HepG2 (cell line): Measurements from ENCODE around the gene SPATA21. TPM values are rescaled to one million over a fixed set of nuclear protein-coding genes. Genes with fewer than 3 reads are reported as not detected.

ENCODE experiments used
- ATAC-seq: fragments of 200-7000 bp; cut with Tn5 transposase; 3 replicates; pipeline ENCODE4 v1.9.1; 2020; ENCODE audit warnings: mild to moderate bottlenecking, moderate library complexity
- BruUV-seq: library from RNA; stranded (reverse); fragments of 400-500 nt; replicated peaks from 2 replicates; lab custom pipeline; 2021; lab: Mats Ljungman, UMichigan
- CTCF ChIA-PET: fragments of 300-600 bp; formaldehyde crosslinking; extraction: SDS; loops from one replicate; lab custom pipeline; 2021; ENCODE audit warnings: low total read pairs, inconsistent platforms, low intra/inter-chr PET ratio; lab: Yijun Ruan, JAX
- POLR2A ChIA-PET: fragments of 350-600 bp; sonication (Branson Sonifier 250); formaldehyde crosslinking; loops from one replicate; lab custom pipeline; 2020; ENCODE audit warnings: antibody characterized with exemption, inconsistent platforms; lab: Yijun Ruan, JAX
- DNase-seq: peaks from one replicate; pipeline ENCODE4 v3.0.0-alpha.2; 2015; ENCODE audit warnings: low spot score
- FAIRE-seq: peaks from 3 replicates; lab custom pipeline; 2011; peaks lifted over from hg19 to GRCh38; lab: Jason Lieb, UNC
- H2AFZ ChIP-seq: one replicate; pipeline ENCODE4 v1.6.1; 2011; ENCODE audit warnings: low read length, inconsistent platforms
- H3K27ac ChIP-seq: fragments of 300-600 bp; 3 replicates; pipeline ENCODE4 v1.8.0; 2011; ENCODE audit warnings: mixed run types, mild to moderate bottlenecking, mixed read lengths, low read length, inconsistent platforms; ENCODE audit not compliant: insufficient read depth; ENCODE audit errors: extremely low read length
- H3K27me3 ChIP-seq, 2 experiments: fragments of 200-600 bp in 1 of 2; 2 replicates in 1 of 2; 3 replicates in 1 of 2; pipeline versions ENCODE4 v1.6.0 to v1.8.0; 2011; ENCODE audit warnings: low read length in 2 of 2, mild to moderate bottlenecking in 2 of 2, moderate library complexity in 2 of 2, inconsistent platforms in 1 of 2; ENCODE audit not compliant: insufficient read depth in 2 of 2, control insufficient read depth in 1 of 2
- H3K36me3 ChIP-seq, 2 experiments: fragments of 200-600 bp in 1 of 2; replicated peaks in 1 of 2; 2 replicates in 1 of 2; 3 replicates in 1 of 2; pipeline versions ENCODE4 v1.5.1 to v1.8.0; 2011; ENCODE audit warnings: low read length in 2 of 2, inconsistent platforms in 1 of 2; ENCODE audit not compliant: insufficient read depth in 2 of 2, control insufficient read depth in 1 of 2
- H3K4me1 ChIP-seq: 2 replicates; pipeline ENCODE4 v1.5.1; 2012; ENCODE audit warnings: low read length, inconsistent platforms; ENCODE audit not compliant: insufficient read depth
- H3K4me2 ChIP-seq: 2 replicates; pipeline ENCODE4 v1.6.0; 2011; ENCODE audit warnings: low read depth, low read length, inconsistent platforms
- H3K4me3 ChIP-seq, 3 experiments: fragments of 200-600 bp in 1 of 3; sonication (generic), shearing (Covaris generic) in 1 of 3; replicated peaks in 1 of 3; 2 replicates each; pipeline ENCODE4 v1.5.1; 2011 to 2016; ENCODE audit warnings: low read length in 3 of 3, inconsistent platforms in 2 of 3, low read depth in 2 of 3, mild to moderate bottlenecking in 2 of 3, control low read depth in 1 of 3, mixed read lengths in 1 of 3; ENCODE audit not compliant: insufficient read depth in 1 of 3
- H3K79me2 ChIP-seq: one replicate; pipeline ENCODE4 v1.6.1; 2011; ENCODE audit warnings: low read length, inconsistent platforms; ENCODE audit not compliant: insufficient read depth
- H3K9ac ChIP-seq: 2 replicates; pipeline ENCODE4 v1.6.0; 2011; ENCODE audit warnings: mild to moderate bottlenecking, low read depth, low read length, inconsistent platforms; ENCODE audit not compliant: insufficient read depth
- H3K9me3 ChIP-seq: 2 replicates; pipeline ENCODE4 v1.5.1; 2012; ENCODE audit warnings: mild to moderate bottlenecking, low read length
- H4K20me1 ChIP-seq: 2 replicates; pipeline ENCODE4 v1.6.0; 2011; ENCODE audit warnings: inconsistent platforms, mild to moderate bottlenecking, low read length, moderate library complexity; ENCODE audit not compliant: insufficient read depth
- BCL6 ChIP-seq: IDR thresholded peaks from 2 replicates; pipeline ENCODE4 v1.6.1; 2016; ENCODE audit warnings: missing genetic modification reagents, missing compliant biosample characterization
- ISL2 ChIP-seq: sonication (generic); formaldehyde crosslinking; IDR thresholded peaks from 2 replicates; pipeline ENCODE4 v1.5.0; 2020; ENCODE audit warnings: missing genetic modification reagents
- NCOA1 ChIP-seq: sonication (generic); formaldehyde crosslinking; IDR thresholded peaks from 2 replicates; pipeline ENCODE4 v1.9.0; 2021; ENCODE audit warnings: missing genetic modification reagents
- PHF8 ChIP-seq: sonication (generic); formaldehyde crosslinking; IDR thresholded peaks from 2 replicates; pipeline ENCODE4 v1.5.0; 2020; ENCODE audit warnings: missing genetic modification reagents
- PRDM15 ChIP-seq: sonication (generic); formaldehyde crosslinking; IDR thresholded peaks from 2 replicates; pipeline ENCODE4 v1.4.0; 2020; ENCODE audit warnings: missing genetic modification reagents
- RBFOX2 ChIP-seq: fragments of 200-400 bp; formaldehyde crosslinking; IDR thresholded peaks from 2 replicates; pipeline ENCODE4 v1.6.1; 2017; ENCODE audit warnings: low read depth, mild to moderate bottlenecking, low read length
- ZFP91 ChIP-seq: sonication (generic); formaldehyde crosslinking; IDR thresholded peaks from 2 replicates; pipeline ENCODE4 v1.9.0; 2022; ENCODE audit warnings: missing genetic modification reagents, mild to moderate bottlenecking, borderline replicate concordance
- ZMYM2 ChIP-seq: sonication (generic); formaldehyde crosslinking; IDR thresholded peaks from 2 replicates; pipeline ENCODE4 v1.8.0; 2022; ENCODE audit warnings: mild to moderate bottlenecking, missing genetic modification reagents
- ZNF251 ChIP-seq: sonication (generic); formaldehyde crosslinking; IDR thresholded peaks from 2 replicates; pipeline ENCODE4 v1.9.0; 2021; ENCODE audit warnings: mild to moderate bottlenecking, missing genetic modification reagents
- ZNF546 ChIP-seq: sonication (generic); formaldehyde crosslinking; conservative IDR thresholded peaks from 2 replicates; pipeline ENCODE4 v1.8.1; 2023; ENCODE audit warnings: mild to moderate bottlenecking, missing genetic modification reagents
- ZNF772 ChIP-seq: sonication (generic); formaldehyde crosslinking; IDR thresholded peaks from 2 replicates; pipeline ENCODE4 v1.5.0; 2020; ENCODE audit warnings: mild to moderate bottlenecking, missing genetic modification reagents
- ZNF891 ChIP-seq: sonication (generic); formaldehyde crosslinking; IDR thresholded peaks from 2 replicates; pipeline ENCODE4 v1.5.0; 2020; ENCODE audit warnings: mild to moderate bottlenecking, missing genetic modification reagents
- WGBS: methylation state at CpG from one replicate; pipeline ENCODE4 v1.1.6; 2017; ENCODE audit warnings: low lambda C conversion rate; 5-methylcytosine and 5-hydroxymethylcytosine counted together
- in situ Hi-C: cut with HindIII; loops from 2 replicates; pipeline ENCODE4 v1.10.0; 2017; ENCODE audit warnings: low pct_unique_long_range_greater_than_20kb; ENCODE audit not compliant: extremely low pct_ligation_motif_present
- intact Hi-C: fragments of 100-400 bp; cut with micrococcal nuclease; formaldehyde crosslinking; loops from one replicate; pipeline ENCODE4 v1.10.0; 2022; ENCODE audit not compliant: unreplicated experiment
- polyA plus RNA-seq, 8 experiments: library from polyadenylated mRNA; depleted of rRNA in 3 of 8; stranded (reverse) in 7 of 8; unstranded in 1 of 8; fragments of >200 nt; fragmentation: Illumina TruSeq in 4 of 8; extraction: Trizol in 4 of 8; gene quantifications; 2 replicates each; pipeline versions ENCODE4 v1.2.1 to v1.2.3, GENCODE V29; 2011 to 2016; ENCODE audit warnings: low read depth in 4 of 8, missing spikeins in 1 of 8, mixed read lengths in 1 of 8; ENCODE audit not compliant: insufficient read depth in 1 of 8
- total RNA-seq, 5 experiments: library from RNA; depleted of rRNA; stranded (reverse); fragments of >200 nt; fragmentation: Illumina TruSeq; extraction: Trizol; gene quantifications; 2 replicates each; pipeline ENCODE4 v1.2.3, GENCODE V29; 2016; ENCODE audit warnings: low read depth in 1 of 5
- TF ChIP-seq, protein P1 (sequence below): sonication (generic); formaldehyde crosslinking; IDR thresholded peaks from 2 replicates; pipeline ENCODE4 v1.5.1; 2020; ENCODE audit warnings: missing genetic modification reagents, mild to moderate bottlenecking, borderline replicate concordance
- TF ChIP-seq, protein P2 (sequence below): IDR thresholded peaks from 2 replicates; pipeline ENCODE4 v1.6.1; 2018; ENCODE audit warnings: missing genetic modification reagents
- TF ChIP-seq, protein P3 (sequence below): sonication (generic); formaldehyde crosslinking; IDR thresholded peaks from 2 replicates; pipeline ENCODE4 v1.5.1; 2020; ENCODE audit warnings: mild to moderate bottlenecking, missing genetic modification reagents, borderline replicate concordance

SPATA21 gene
- total and polyA plus RNA-seq, 2 of the 13 experiments (the other 11 are each of a cell fraction or from before 2014, with no cell fraction given): 0.80 to 1.4 TPM

- intact Hi-C loops (loop anchor here (1.0 kb wide), 1 partner anchor 15 kb away; the partner anchor contains the start of gene FBXO42), in situ Hi-C loops (no loop called here)
- Histone ChIP-seq H3K4me3 (peak overlapping the region; percentile 87 to 96 (median 94)), H3K27ac (peak overlapping the region; percentile 88), H3K4me1 (peaks cover 82% of the 10 kb centered on the region), H3K4me2 (peak overlapping the region; percentile 91), H3K9me3 (no peaks in the 10 kb centered on the region), H3K79me2 (peaks cover 48% of the 10 kb centered on the region), H3K27me3 (peaks cover 0 to 2% of the 10 kb centered on the region in 2 experiments; a peak in 1 of 5 replicates), H2AFZ (no peak overlapping the region), H4K20me1 (peaks cover 34% of the 10 kb centered on the region), H3K9ac (peak overlapping the region; percentile 91), H3K36me3 (no peaks in the 10 kb centered on the region)
- peak; percentile 78 for ATAC-seq
- no peak for FAIRE-seq
- DNase-seq: peak; percentile 45
- ChIA-PET POLR2A (interaction anchor here (0.6 to 2.2 kb wide), 7 partner anchors 11 to 161 kb away, joined by 3 to 7 read pairs (median 4); partner anchors contain the start of gene NECAP2), CTCF (no interaction called here)
- TSS peak; percentile 77 for BruUV-seq
- 0% methylated on average over 34 of the region's 47 CpGs for WGBS
- TF ChIP-seq PRDM15 (CRISPR knock-in tag) (peak; percentile 89), BCL6 (CRISPR knock-in tag) (peak; percentile 4; the same call in 1 of the 2 replicates), PHF8 (CRISPR knock-in tag) (peak; percentile 98), RBFOX2 (peak; percentile 84), ZNF891 (CRISPR knock-in tag) (peak; percentile 87), NCOA1 (no peak), ZNF251 (no peak), ZFP91 (CRISPR knock-in tag) (peak; percentile 100), ZNF772 (CRISPR knock-in tag) (peak; percentile 88; the same call in 1 of the 2 replicates), ISL2 (peak; percentile 50), ZMYM2 (CRISPR knock-in tag) (no peak), ZNF546 (CRISPR knock-in tag) (no peak)
- TF ChIP-seq, protein P1, sequence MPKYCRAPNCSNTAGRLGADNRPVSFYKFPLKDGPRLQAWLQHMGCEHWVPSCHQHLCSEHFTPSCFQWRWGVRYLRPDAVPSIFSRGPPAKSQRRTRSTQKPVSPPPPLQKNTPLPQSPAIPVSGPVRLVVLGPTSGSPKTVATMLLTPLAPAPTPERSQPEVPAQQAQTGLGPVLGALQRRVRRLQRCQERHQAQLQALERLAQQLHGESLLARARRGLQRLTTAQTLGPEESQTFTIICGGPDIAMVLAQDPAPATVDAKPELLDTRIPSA (CRISPR knock-in tag): 0 out of 2 replicates have a peak, but pooled peaks have one; percentile 19
- TF ChIP-seq, protein P2, sequence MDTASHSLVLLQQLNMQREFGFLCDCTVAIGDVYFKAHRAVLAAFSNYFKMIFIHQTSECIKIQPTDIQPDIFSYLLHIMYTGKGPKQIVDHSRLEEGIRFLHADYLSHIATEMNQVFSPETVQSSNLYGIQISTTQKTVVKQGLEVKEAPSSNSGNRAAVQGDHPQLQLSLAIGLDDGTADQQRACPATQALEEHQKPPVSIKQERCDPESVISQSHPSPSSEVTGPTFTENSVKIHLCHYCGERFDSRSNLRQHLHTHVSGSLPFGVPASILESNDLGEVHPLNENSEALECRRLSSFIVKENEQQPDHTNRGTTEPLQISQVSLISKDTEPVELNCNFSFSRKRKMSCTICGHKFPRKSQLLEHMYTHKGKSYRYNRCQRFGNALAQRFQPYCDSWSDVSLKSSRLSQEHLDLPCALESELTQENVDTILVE (CRISPR knock-in tag): peak; percentile 59; the same call in 1 of the 2 replicates
- TF ChIP-seq, protein P3, sequence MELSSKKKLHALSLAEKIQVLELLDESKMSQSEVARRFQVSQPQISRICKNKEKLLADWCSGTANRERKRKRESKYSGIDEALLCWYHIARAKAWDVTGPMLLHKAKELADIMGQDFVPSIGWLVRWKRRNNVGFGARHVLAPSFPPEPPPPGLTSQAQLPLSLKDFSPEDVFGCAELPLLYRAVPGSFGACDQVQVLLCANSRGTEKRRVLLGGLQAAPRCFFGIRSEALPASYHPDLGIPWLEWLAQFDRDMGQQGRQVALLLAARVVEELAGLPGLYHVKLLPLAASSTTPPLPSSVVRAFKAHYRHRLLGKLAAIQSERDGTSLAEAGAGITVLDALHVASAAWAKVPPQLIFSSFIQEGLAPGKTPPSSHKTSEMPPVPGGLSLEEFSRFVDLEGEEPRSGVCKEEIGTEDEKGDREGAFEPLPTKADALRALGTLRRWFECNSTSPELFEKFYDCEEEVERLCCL (CRISPR knock-in tag): 0 out of 2 replicates have a peak, but pooled peaks have one; percentile 58
Measured at GRCh38 chr1:16367258-16367967, 69.8 kb downstream of the SPATA21 start.
